ENCODE results near the gene GPR45. TPM values are rescaled to one million over a fixed set of nuclear protein-coding genes. Genes with fewer than 3 reads are reported as not detected.

Gene GPR45
- total and polyA plus RNA-seq, 8 donors = not detected

- WGBS, 5 donors = 54 to 66% (median 63%) methylated on average over 5 of the region's 5 CpGs
- intact Hi-C loops (cut with DNase I; ENCODE audit: low total_unique reads) = no loop called here
- no peak overlapping the region for H3K4me3 ChIP-seq
- TF ChIP-seq POLR2A (IDR thresholded peaks at IDR 0.05) (no peak), CTCF (IDR thresholded peaks at IDR 0.05) (no peak), EP300 (IDR thresholded peaks at IDR 0.05) (no peak), POLR2AphosphoS5 (IDR thresholded peaks at IDR 0.05) (no peak)
- H3K9me3 ChIP-seq = no peaks in the 10 kb centered on the region
- H3K36me3 ChIP-seq = no peaks in the 10 kb centered on the region
- H3K27me3 ChIP-seq = no peaks in the 10 kb centered on the region
- H3K27ac ChIP-seq = no peak overlapping the region
- no peak for DNase-seq
- H3K4me1 ChIP-seq = no peaks in the 10 kb centered on the region
These were observed 25.9 kb upstream of the GPR45 start for GRCh38 chr2:105215586-105216192.

GRCh38 chr2:105220604-105221003 is 20.9 kb upstream of the GPR45 start:
- Histone ChIP-seq H3K9me3 (no peaks in the 10 kb centered on the region), H3K27ac (no peak overlapping the region), H3K4me3 (no peak overlapping the region), H3K27me3 (peaks cover 0 to 14% (median 0%) of the 10 kb centered on the region in 3 donors), H3K4me1 (no peaks in the 10 kb centered on the region), H3K36me3 (no peaks in the 10 kb centered on the region)
- WGBS, 5 donors = 72 to 89% (median 77%) methylated on average over 3 of the region's 3 CpGs
- no peak for DNase-seq
- TF ChIP-seq POLR2A (IDR thresholded peaks at IDR 0.05) = no peak
- no peak for TF ChIP-seq CTCF (IDR thresholded peaks at IDR 0.05)
- TF ChIP-seq EP300 (IDR thresholded peaks at IDR 0.05) = no peak
- no peak for TF ChIP-seq POLR2AphosphoS5 (IDR thresholded peaks at IDR 0.05)
- intact Hi-C loops (cut with DNase I; ENCODE audit: low total_unique reads) = no loop called here

- DNase-seq = no peak
- intact Hi-C loops (cut with DNase I; ENCODE audit: low total_unique reads) = no loop called here
- Histone ChIP-seq H3K9me3 (no peaks in the 10 kb centered on the region), H3K4me1 (no peaks in the 10 kb centered on the region), H3K36me3 (no peaks in the 10 kb centered on the region), H3K27ac (no peak overlapping the region), H3K27me3 (peaks cover 0 to 14% (median 0%) of the 10 kb centered on the region in 3 donors), H3K4me3 (no peak overlapping the region)
- no peak for TF ChIP-seq POLR2AphosphoS5 (IDR thresholded peaks at IDR 0.05)
- no peak for TF ChIP-seq EP300 (IDR thresholded peaks at IDR 0.05)
- no peak for TF ChIP-seq CTCF (IDR thresholded peaks at IDR 0.05)
- no peak for TF ChIP-seq POLR2A (IDR thresholded peaks at IDR 0.05)
- 70 to 83% (median 73%) methylated on average over 9 of the region's 9 CpGs for WGBS, 5 donors
These were observed 17.1 kb upstream of the GPR45 start for GRCh38 chr2:105224444-105224843.

GRCh38 chr2:105231232-105231619 is 10.3 kb upstream of the GPR45 start:
- TF ChIP-seq CTCF (IDR thresholded peaks at IDR 0.05) (no peak), EP300 (IDR thresholded peaks at IDR 0.05) (no peak), POLR2A (IDR thresholded peaks at IDR 0.05) (no peak), POLR2AphosphoS5 (IDR thresholded peaks at IDR 0.05) (no peak)
- no peak overlapping the region for H3K27ac ChIP-seq
- intact Hi-C loops (cut with DNase I; ENCODE audit: low total_unique reads) = no loop called here
- no peak for DNase-seq
- WGBS, 5 donors = 19 to 64% (median 35%) methylated on average over 3 of the region's 3 CpGs
- peaks cover 0 to 5% (median 0%) of the 10 kb centered on the region in 3 donors for H3K27me3 ChIP-seq
- H3K36me3 ChIP-seq = no peaks in the 10 kb centered on the region
- peaks cover 0 to 9% (median 4%) of the 10 kb centered on the region in 4 donors for H3K4me1 ChIP-seq
- H3K4me3 ChIP-seq = no peak overlapping the region
- H3K9me3 ChIP-seq = no peaks in the 10 kb centered on the region
